ENCODE data around the gene CHST11.

DNA sequence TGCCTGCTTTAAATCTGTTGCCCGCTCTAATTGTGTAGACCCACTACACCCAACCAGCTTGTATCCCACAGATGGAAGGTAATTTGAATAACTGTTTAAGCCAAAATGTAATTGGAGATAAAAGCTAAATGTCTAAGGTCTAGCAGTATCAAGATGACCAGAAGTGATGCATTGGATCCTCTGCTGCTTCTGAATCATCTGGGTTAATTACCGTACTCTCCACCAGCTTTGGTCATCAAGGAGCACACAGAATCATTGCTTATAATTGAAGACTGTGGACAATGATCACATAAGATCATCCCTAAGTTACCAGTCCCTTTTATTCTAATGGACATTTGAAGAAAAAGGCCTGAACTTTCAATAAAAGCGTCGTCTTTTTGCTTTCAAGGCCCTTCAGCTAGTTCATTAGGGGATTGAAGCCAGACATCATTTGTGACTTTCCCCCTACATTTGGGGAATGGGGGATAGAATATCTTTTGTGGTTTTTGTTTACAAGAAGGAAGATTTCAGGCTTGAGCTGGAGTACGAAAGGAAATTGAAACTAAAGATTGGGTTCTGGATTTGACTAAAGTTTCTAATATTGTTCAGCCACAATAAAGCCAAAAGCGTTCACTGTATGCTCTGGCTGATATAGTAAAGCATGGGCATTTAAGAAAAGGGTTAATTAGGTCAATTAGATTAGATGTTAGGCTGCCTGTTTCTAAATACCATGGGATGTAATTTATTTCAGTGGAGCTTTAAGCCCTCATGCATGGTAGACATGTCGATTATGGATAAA, 123.2 kb downstream of the CHST11 start:
- TF ChIP-seq, protein P1, sequence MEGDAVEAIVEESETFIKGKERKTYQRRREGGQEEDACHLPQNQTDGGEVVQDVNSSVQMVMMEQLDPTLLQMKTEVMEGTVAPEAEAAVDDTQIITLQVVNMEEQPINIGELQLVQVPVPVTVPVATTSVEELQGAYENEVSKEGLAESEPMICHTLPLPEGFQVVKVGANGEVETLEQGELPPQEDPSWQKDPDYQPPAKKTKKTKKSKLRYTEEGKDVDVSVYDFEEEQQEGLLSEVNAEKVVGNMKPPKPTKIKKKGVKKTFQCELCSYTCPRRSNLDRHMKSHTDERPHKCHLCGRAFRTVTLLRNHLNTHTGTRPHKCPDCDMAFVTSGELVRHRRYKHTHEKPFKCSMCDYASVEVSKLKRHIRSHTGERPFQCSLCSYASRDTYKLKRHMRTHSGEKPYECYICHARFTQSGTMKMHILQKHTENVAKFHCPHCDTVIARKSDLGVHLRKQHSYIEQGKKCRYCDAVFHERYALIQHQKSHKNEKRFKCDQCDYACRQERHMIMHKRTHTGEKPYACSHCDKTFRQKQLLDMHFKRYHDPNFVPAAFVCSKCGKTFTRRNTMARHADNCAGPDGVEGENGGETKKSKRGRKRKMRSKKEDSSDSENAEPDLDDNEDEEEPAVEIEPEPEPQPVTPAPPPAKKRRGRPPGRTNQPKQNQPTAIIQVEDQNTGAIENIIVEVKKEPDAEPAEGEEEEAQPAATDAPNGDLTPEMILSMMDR (IDR thresholded peaks at IDR 0.05): no peak
- no peak for TF ChIP-seq POLR2A (IDR thresholded peaks at IDR 0.05)
